NCI-H748 (cell line): ENCODE data around the gene GLYR1.
"Not testable (repeated sequence)": the region's sequence is repeated elsewhere in the genome, so short reads cannot be mapped to it uniquely, and the experiment has no call there.

Source experiments
- DNase-seq: peaks from one replicate; lab custom pipeline; 2025; ENCODE audit not compliant: unreplicated experiment; lab: John Stamatoyannopoulos, UW

The GLYR1 gene

GRCh38 chr16:4790261-4790660 is 56.8 kb downstream of the GLYR1 start:
- no peak for DNase-seq

DNA sequence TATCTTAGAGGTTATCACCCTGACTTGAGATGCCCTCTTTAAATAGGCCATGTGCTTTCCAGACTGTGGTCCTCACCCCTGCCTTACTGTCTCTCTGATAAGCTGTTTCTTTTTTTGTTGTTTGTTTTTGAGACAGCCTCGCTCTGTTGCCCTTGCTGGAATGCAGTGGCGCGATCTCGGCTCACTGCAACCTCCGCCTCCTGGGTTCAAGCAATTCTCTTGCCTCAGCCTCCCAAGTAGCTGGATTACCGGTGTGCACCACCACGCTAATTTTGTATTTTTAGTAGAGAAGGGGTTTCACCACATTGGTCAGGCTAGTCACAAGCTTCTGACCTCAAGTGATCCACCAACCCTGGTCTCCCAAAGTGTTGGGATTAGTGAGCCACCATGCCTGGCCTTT is 58.2 kb downstream of the GLYR1 start:
- DNase-seq: no peak

GRCh38 chr16:4788489-4788889 is 58.6 kb downstream of the GLYR1 start:
- peak; percentile 21 for DNase-seq

DNA sequence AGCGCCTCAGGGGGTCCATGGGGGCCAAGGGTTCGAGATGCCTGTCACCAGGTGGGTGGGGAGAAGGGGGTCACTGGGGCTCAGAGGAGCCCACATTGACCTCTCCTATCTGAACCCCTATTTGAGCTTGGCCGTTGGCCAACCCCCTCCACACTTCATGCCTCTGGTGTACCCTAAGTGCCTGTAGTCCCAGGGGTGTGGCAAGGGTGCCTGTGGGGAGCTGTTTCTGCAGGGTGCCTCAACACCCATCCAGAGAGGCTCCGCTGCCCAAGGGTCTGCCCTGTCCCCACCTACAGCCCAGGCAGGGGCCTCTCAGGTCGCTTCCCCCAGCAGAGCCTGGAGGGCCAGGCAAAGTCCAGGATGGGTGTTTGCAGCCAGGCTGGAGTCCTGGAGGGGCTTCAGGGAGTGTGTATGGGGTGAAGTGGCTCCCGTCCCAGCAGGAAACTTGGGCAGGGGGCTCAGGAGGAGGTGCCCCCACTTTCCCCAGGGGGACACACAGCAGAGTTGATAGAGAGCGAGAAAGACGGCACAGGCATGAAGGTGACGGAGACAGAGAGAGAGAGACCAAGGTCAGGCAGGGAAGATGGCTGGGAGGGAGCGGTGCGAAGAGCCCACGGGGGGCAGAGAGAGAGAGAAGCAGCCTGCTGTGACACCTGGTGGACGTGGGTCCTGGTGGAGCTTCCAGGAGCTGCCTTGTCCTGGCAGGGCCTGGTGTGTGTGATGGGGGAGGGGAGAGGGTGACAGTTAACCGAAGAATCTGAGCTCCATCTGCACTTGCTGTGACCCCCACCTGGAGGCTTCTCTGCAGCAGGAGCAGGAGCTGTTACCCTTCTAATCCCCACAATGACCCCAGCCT is 59.2 kb downstream of the GLYR1 start, which contains the start of gene SEPTIN12:
Gene SEPTIN12, minus strand, starts transcription at position 719 of the 856 bp plus-strand sequence. Its CDS starts 700 bp downstream, at position 19.
- DNase-seq: no peak

DNA sequence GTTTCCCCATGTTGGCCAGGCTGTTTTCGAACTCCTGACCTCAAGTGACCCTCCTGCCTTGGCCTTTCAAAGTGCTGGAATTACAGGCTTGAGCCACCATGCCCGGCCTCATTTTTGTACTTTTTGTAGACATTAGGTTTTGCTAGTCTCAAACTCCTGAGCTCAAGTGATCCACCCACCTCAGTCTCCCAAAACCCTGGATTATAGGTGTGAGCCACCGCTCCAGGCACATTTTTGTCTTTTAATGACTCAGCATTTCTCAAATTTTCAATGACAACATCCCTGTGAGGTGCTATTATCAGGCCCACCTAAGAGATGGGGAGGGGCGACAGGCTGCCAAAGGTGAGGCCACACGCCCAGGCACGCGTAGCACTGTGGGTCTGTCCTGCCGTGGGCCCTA is 60.0 kb downstream of the GLYR1 start:
- no peak for DNase-seq

DNA sequence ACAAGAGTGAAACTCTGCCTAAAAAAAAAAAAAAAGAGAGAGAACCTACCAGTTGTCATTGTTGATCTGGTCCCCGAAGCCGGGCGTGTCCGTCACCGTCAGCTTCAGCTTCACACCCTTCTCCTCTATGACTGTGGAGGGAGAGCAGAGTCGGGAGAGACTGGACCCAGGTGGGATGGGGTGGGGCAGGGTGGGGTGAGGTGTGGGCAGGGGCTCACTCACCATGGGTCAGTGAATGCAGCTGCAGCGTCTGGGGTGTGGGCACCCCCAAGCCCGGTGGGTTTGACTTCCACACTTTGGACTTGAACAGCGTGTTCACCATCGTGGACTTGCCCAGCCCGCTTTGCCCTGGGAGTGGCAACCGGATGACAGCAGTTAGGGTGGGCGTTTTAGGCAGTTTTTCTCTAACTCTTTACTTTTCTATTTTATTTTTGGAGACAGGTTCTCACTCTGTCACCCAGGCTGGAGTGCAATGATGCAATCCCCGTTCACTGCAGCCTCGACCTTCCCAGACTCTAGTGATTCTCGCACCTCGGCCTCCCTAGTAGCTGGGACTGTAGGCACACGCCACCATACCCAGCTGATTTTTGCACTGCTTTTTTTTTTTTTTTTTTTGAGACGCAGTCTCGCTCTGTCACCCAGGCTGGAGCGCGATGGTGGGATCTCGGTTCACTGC is 61.2 kb downstream of the GLYR1 start:
- DNase-seq: no peak

DNA sequence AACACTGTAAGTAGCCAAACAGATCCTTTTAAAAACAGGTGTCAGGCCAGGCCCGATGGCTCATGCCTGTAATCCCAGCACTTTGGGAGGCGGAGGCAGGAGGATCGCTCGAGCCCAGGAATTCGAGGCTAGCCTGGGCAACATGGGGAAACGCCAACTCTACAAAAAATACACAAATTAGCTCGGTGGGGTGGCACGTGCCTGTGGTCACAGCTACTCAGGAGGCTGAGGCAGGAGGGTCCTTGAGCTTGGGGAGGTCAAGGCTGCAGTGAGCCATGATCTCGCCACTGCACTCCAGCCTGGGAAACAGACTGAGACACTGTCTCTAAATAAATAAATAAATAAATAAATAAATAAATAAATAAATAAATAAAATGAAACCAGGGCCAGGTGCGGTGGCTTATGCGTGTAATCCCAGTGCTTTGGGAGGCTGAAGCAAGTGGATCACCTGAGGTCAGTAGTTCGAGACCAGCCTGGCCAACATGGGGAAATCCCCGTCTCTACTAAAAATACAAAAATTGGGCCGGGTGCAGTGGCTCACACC is 62.6 kb downstream of the GLYR1 start:
- not testable (repeated sequence) for DNase-seq

DNA sequence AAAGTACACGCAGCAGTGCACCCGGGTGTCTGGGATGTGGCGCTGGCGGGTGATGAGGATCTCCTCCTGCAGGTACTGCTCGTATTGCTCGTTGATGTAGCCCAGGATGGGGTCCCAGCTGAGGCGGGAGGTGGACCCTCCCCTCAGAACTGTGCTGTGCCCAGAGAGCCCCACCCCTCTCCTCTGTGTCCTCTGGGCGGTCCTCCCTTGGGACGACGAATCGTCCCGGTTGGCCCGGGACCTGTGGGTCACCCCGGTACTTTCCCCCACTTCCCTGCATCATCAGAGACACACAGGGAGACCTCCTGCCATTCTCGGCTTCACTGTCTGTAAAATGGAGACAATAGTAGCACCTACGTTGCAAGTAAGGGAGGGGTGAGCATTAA is 63.1 kb downstream of the GLYR1 start:
- no peak for DNase-seq

DNA sequence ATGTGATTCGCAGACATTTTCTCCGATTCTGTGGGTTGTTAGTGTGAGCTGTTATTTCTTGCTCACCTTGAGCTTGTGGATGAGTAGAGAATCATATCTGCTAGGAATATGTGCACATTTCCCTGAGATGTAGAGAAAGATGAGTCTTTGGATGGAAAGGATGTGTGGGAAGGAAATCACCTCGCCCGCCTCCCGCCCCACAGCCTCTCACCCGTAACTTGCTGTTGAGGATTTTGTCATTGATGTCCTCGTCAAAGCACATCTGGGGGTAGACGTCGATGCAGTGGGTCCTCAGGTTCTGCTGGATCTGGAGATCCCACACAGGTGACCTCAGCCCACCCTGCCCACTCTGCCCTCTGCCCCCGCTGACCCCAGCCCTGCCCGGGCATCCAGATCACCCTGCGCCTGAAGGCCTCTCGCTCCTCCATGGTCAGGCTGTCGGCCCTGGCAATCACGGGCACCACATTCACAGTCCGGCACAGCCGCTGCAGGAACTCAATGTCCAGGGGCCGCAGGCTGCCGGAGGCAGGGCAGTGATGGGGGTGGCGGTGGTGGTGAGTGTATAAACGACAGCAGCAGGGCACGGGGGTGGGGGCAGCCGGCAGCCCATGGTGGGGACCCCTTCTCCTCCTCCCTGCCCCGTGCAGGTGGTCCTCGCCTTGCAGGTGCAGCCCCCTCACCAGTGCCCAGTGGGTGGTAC is 63.7 kb downstream of the GLYR1 start:
- no peak for DNase-seq

- DNase-seq: no peak
Measured at GRCh38 chr16:4780235-4780634, 66.9 kb downstream of the GLYR1 start.

- DNase-seq: no peak
Measured at GRCh38 chr16:4778050-4778392, 69.1 kb downstream of the GLYR1 start.

DNA sequence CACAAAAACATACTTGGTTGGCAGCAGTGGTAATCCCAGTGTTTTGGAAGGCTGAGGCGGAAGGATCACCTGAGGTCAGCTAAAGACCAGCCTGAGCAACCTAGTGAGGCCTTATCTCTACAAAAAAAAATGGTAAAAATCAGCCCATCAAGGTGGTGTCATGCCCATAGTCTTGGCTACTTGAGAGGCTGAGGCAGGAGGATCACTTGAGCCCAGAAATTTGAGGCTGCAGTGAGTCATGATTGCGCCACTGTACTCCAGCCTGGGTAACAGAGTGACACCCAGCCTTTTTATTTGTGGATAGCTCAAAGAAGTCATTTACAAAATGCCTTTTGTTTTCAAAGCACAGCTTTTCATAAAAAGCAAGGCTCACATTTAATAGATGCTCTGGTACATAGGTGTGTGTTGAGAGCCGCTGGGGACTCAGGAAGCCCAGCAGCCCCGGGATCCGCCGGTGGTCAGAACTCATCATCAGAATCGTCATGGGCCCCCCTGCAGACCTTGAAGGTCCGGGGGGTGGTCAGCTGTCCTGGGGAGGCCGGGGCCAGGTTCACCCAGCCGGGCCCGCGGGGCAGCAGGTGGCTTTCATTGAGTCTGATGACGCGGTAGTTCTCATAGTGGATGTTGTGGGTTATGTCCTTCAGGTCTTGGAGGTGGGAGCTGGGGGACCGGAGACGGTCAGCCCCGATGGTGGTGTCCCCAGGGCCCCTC is 69.6 kb downstream of the GLYR1 start:
- DNase-seq: no peak

GRCh38 chr16:4776141-4776705 is 70.9 kb downstream of the GLYR1 start:
- no peak for DNase-seq

GRCh38 chr16:4775005-4775404 is 72.1 kb downstream of the GLYR1 start:
- no peak for DNase-seq

DNA sequence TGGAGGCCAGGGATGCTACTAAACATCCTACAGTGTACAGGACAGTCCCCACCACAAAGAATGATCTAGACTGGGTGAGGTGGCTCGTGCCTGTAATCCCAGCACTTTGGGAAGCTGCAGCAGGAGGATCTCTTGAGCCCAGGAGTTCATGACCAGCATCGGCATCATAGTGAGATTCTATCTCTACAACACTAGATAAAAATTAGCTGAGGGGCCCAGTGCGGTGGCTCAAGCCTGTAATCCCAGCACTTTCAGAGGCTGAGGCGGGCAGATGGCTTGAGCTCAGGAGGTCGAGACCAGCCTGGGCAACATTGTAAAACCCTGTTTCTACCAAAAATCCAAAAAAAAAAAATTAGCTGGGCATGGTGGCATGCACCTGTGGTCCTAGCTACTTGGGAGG is 74.7 kb downstream of the GLYR1 start:
- no peak for DNase-seq

DNA sequence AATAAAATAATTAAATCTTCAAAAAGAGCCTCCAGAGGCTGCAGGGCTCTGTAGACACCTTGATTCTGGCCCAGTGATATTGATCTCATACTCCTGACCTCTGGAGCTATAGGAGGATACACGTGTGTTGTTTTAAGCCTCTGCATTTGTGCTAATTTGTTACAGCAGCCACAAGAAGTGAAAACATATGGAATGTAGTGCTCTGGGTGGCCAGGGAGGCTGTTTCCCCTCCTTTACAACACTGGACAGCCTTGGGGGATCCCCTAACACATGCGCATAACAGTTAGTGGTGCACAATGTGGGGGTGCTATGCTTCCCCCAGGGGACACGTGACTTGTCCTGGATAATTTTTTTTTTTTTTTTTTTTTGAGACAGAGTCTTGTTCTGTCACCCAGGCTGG is 75.4 kb downstream of the GLYR1 start:
- no peak for DNase-seq

DNA sequence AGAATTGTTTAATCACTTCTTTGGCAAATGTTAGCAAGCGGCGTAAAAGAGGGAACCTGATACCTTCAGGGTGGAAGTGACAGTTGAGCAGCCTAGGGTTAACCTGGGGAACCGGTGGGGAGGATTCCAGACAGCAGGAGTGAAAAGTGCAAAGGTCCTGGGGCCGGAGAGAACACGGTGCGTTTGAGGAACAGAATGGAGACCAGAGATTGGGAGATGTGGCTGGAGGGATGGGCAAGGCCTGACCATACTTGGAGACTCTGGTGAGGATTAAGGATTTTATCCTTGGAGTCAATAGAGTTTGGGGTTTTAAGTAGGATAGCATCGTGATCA is 77.8 kb downstream of the GLYR1 start:
- no peak for DNase-seq

- DNase-seq: peak; percentile 94
Measured at GRCh38 chr16:4768549-4769305, 78.4 kb downstream of the GLYR1 start.

DNA sequence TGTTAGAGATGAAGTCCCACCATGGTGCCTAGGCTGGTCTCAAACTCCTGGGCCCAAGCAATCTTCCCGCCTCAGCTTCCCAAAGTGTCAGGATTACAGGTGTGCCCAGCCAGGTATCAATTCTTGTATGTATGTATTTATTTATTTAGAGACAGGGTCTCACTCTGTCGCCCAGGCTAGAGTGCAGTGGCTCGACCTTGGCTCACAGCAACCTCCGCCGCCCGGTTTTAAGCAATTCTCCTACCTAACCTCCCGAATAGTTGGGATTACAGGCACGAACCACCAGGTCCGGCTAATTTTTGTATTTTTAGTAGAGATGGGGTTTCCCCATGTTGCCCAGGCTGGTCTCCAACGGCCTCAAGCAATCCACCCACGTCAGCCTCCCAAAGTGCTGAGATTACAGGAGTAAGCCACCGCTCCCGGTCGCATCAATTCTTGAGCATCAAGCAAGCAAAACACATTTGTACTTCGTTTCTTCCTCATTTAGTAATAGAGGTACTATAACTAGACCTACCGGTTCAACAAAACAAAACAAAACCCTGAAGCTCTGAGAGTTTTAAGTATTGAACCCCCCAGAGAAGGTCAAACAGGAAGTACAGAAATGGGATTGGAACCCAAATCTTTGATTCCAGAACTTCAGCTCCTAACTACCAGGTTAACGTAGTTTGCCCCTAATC is 79.1 kb downstream of the GLYR1 start:
- no peak for DNase-seq
